Erythroblast (primary cell): Measurements from ENCODE around the gene DSC3.

Source experiments
- GATA1 ChIP-seq: IDR thresholded peaks from 2 replicates; pipeline ENCODE4 v1.6.1; 2011; ENCODE audit warnings: low read depth, mild to moderate bottlenecking, control low read depth, low read length, moderate library complexity
- POLR2A ChIP-seq: IDR thresholded peaks from 2 replicates; pipeline ENCODE4 v1.6.1; 2011; ENCODE audit warnings: mild to moderate bottlenecking, low read length

DNA sequence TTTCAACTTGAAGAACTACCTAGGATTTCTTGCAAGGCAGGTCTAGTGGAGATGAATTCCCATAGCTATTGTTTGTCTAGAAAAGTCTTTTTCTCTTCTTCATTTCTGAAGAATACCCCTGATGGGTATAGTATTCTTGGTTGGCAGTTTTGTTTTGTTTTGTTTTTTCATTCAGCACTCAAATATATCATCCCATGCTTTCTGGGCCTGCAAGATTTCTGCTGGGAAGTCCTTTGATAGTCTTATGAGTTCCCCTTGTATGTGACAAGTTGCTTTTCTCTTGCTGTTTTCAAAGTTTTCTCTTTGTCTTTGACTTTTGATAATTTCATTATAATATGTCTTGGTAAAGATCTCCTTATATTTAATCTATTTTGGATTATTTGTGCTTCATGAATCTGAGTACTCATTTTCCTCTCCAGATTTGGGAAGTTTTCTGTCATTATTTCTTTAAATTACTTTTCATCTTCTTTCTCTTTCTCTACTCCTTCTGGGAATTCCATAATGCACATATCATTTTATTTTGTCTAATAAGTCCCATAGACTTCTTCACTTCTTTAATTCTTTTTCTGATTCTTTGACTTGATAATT is 101.5 kb downstream of the DSC3 start:
- no peak for TF ChIP-seq POLR2A
- no peak for TF ChIP-seq GATA1
